IMR-90 (cell line): ENCODE data around the gene HTR1D. TPM values are rescaled to one million over a fixed set of nuclear protein-coding genes. Genes with fewer than 3 reads are reported as not detected.

Experiments used
- ATAC-seq: fragments of 200-7000 bp; cut with Tn5 transposase; 2 replicates; pipeline ENCODE4 v1.9.1; 2020; ENCODE audit warnings: low read depth, mild to moderate bottlenecking, moderate library complexity
- BruUV-seq: library from RNA; stranded (reverse); fragments of 400-500 nt; replicated peaks from 2 replicates; lab custom pipeline; 2021; lab: Mats Ljungman, UMichigan
- CTCF ChIA-PET: fragments of 300-600 bp; formaldehyde crosslinking; extraction: SDS; loops from one replicate; lab custom pipeline; 2021; ENCODE audit warnings: antibody characterized with exemption; lab: Yijun Ruan, JAX
- POLR2A ChIA-PET: fragments of 300-600 bp; sonication (Branson Sonifier 250); formaldehyde crosslinking; loops from one replicate; lab custom pipeline; 2022; ENCODE audit warnings: antibody characterized with exemption; ENCODE audit not compliant: unreplicated experiment; lab: Charles Lee
- DNase-seq: peaks from one replicate; pipeline ENCODE4 v3.0.0; 2013
- H2AFZ ChIP-seq: replicated peaks from 2 replicates; pipeline ENCODE3; 2013; ENCODE audit warnings: low read length, mild to moderate bottlenecking; ENCODE audit not compliant: poor library complexity
- H2AK5ac ChIP-seq: 2 replicates; pipeline ENCODE4 v1.6.1; 2013; ENCODE audit warnings: low read depth, low read length, inconsistent platforms
- H2AK9ac ChIP-seq: replicated peaks from 2 replicates; pipeline ENCODE3; 2013; ENCODE audit warnings: mild to moderate bottlenecking, low read depth, low read length, moderate library complexity; ENCODE audit not compliant: poor library complexity
- H2BK120ac ChIP-seq: 2 replicates; pipeline ENCODE4 v1.6.1; 2013; ENCODE audit warnings: low read depth, low read length, inconsistent platforms
- H2BK15ac ChIP-seq: 3 replicates; pipeline ENCODE4 v1.6.1; 2013; ENCODE audit warnings: low read depth, low read length, inconsistent platforms
- H2BK20ac ChIP-seq: 2 replicates; pipeline ENCODE4 v1.6.1; 2013; ENCODE audit warnings: low read depth, mild to moderate bottlenecking, inconsistent platforms, low read length, moderate library complexity
- H2BK5ac ChIP-seq: 2 replicates; pipeline ENCODE4 v1.6.1; 2013; ENCODE audit warnings: mild to moderate bottlenecking, low read depth, low read length, inconsistent platforms; ENCODE audit not compliant: poor library complexity, severe bottlenecking
- H3K14ac ChIP-seq: replicated peaks from 2 replicates; pipeline ENCODE4 v1.6.1; 2013; ENCODE audit warnings: low read depth, low read length, inconsistent platforms
- H3K18ac ChIP-seq: 2 replicates; pipeline ENCODE4 v1.6.1; 2013; ENCODE audit warnings: low read depth, low read length, control low read depth
- H3K23ac ChIP-seq: 2 replicates; pipeline ENCODE4 v1.6.1; 2013; ENCODE audit warnings: low read depth, low read length, inconsistent platforms
- H3K27ac ChIP-seq: 2 replicates; pipeline ENCODE4 v1.5.1; 2013; ENCODE audit warnings: mild to moderate bottlenecking, control low read depth, low read length; ENCODE audit not compliant: insufficient read depth
- H3K27me3 ChIP-seq: 2 replicates; pipeline ENCODE4 v1.6.1; 2013; ENCODE audit warnings: low read length; ENCODE audit not compliant: control insufficient read depth, insufficient read depth
- H3K36me3 ChIP-seq: 2 replicates; pipeline ENCODE4 v1.6.1; 2013; ENCODE audit warnings: low read length, mixed read lengths; ENCODE audit not compliant: control insufficient read depth, insufficient read depth
- H3K4ac ChIP-seq: 2 replicates; pipeline ENCODE4 v1.6.1; 2013; ENCODE audit warnings: low read depth, low read length, inconsistent platforms
- H3K4me1 ChIP-seq: 2 replicates; pipeline ENCODE4 v1.6.1; 2013; ENCODE audit warnings: low read length, mixed read lengths; ENCODE audit not compliant: control insufficient read depth, insufficient read depth
- H3K4me2 ChIP-seq: 2 replicates; pipeline ENCODE4 v1.6.1; 2013; ENCODE audit warnings: low read depth, mild to moderate bottlenecking, control low read depth, low read length, moderate library complexity
- H3K4me3 ChIP-seq: 2 replicates; pipeline ENCODE4 v1.5.1; 2013; ENCODE audit warnings: low read depth, mild to moderate bottlenecking, control low read depth, low read length, moderate library complexity; ENCODE audit not compliant: insufficient read depth
- H3K56ac ChIP-seq: 2 replicates; pipeline ENCODE4 v1.6.1; 2013; ENCODE audit warnings: low read length, inconsistent platforms; ENCODE audit not compliant: insufficient read depth; ENCODE audit errors: extremely low read depth
- H3K79me1 ChIP-seq, 2 experiments: 2 replicates each; pipeline ENCODE4 v1.6.1; 2013; ENCODE audit warnings: low read length in 2 of 2, inconsistent platforms in 1 of 2, low read depth in 1 of 2
- H3K9ac ChIP-seq: 2 replicates; pipeline ENCODE4 v1.6.1; 2013; ENCODE audit warnings: low read depth, low read length, control low read depth
- H3K9me1 ChIP-seq: 2 replicates; pipeline ENCODE4 v1.6.1; 2013; ENCODE audit warnings: low read length, inconsistent platforms; ENCODE audit not compliant: insufficient read depth
- H3K9me3 ChIP-seq: 2 replicates; pipeline ENCODE4 v1.6.1; 2013; ENCODE audit warnings: low read length; ENCODE audit not compliant: control insufficient read depth, insufficient read depth
- H4K20me1 ChIP-seq: 2 replicates; pipeline ENCODE4 v1.6.1; 2013; ENCODE audit warnings: low read length, inconsistent platforms; ENCODE audit not compliant: insufficient read depth
- H4K5ac ChIP-seq: 2 replicates; pipeline ENCODE4 v1.6.1; 2013; ENCODE audit warnings: mild to moderate bottlenecking, low read depth, low read length, control low read depth
- H4K8ac ChIP-seq, 2 experiments: 2 replicates each; pipeline ENCODE4 v1.6.1; 2013; ENCODE audit warnings: low read depth in 2 of 2, low read length in 2 of 2, control low read depth in 1 of 2, inconsistent platforms in 1 of 2
- H4K91ac ChIP-seq: 2 replicates; pipeline ENCODE4 v1.6.1; 2013; ENCODE audit warnings: low read depth, low read length, inconsistent platforms; ENCODE audit not compliant: insufficient read depth
- CHD1 ChIP-seq: IDR thresholded peaks from 2 replicates; pipeline ENCODE4 v1.6.1; 2012; ENCODE audit warnings: low read depth, low read length, improper control_type of control experiment
- MXI1 ChIP-seq: IDR thresholded peaks from 2 replicates; pipeline ENCODE4 v1.6.1; 2012; ENCODE audit warnings: low read depth, mild to moderate bottlenecking, low read length, moderate library complexity, borderline replicate concordance
- POLR2A ChIP-seq: IDR thresholded peaks from 2 replicates; pipeline ENCODE4 v1.6.1; 2012; ENCODE audit warnings: mild to moderate bottlenecking, low read depth, low read length
- RAD21 ChIP-seq: IDR thresholded peaks from 2 replicates; pipeline ENCODE4 v1.6.1; 2012; ENCODE audit warnings: low read length, improper control_type of control experiment
- SMC3 ChIP-seq: fragments of 150-350 bp; IDR thresholded peaks from 2 replicates; pipeline ENCODE4 v1.6.1; 2016; ENCODE audit warnings: low read depth, mild to moderate bottlenecking, antibody characterized with exemption, low read length, moderate library complexity
- WGBS, 2 experiments: methylation state at CpG; one replicate each; pipeline versions ENCODE4 v1.1.5 to v1.1.7; 2013; ENCODE audit warnings: missing lambda C conversion rate in 2 of 2; ENCODE audit not compliant: insufficient read length in 1 of 2; ENCODE audit errors: extremely low coverage in 2 of 2; 5-methylcytosine and 5-hydroxymethylcytosine counted together
- dilution Hi-C: fragments of 300-500 bp; cut with HindIII; formaldehyde crosslinking; loops from one replicate; pipeline ENCODE4 v1.14.3; 2018; ENCODE audit warnings: low sequenced_read_pairs; ENCODE audit not compliant: unreplicated experiment
- in situ Hi-C: fragments of 300-500 bp; cut with MboI; formaldehyde crosslinking; loops from 3 replicates; pipeline ENCODE4 v1.14.3; 2019; ENCODE audit warnings: low sequenced_read_pairs, inconsistent platforms, mixed read lengths
- intact Hi-C: fragments of 100-400 bp; cut with micrococcal nuclease; formaldehyde crosslinking; loops from 2 replicates; pipeline ENCODE4 v1.10.0; 2022
- polyA plus RNA-seq, 3 experiments: library from polyadenylated mRNA; depleted of rRNA; stranded (reverse); fragments of >200 nt; gene quantifications; 2 replicates each; pipeline ENCODE4 v1.2.3, GENCODE V29; 2012; ENCODE audit warnings: low replicate concordance in 1 of 3
- total RNA-seq: library from RNA; depleted of rRNA; stranded (reverse); fragments of >200 nt; gene quantifications from 2 replicates; pipeline ENCODE4 v1.2.3, GENCODE V29; 2012
- TF ChIP-seq, protein P1 (sequence below): fragments of 150-350 bp; IDR thresholded peaks from 2 replicates; pipeline ENCODE4 v1.6.1; 2016; ENCODE audit warnings: low read depth, mild to moderate bottlenecking, low read length, moderate library complexity, borderline replicate concordance

HTR1D gene
- total and polyA plus RNA-seq, 2 of the 4 experiments (the other 2 are of a cell fraction), result 0.03 to 0.18 TPM

DNA sequence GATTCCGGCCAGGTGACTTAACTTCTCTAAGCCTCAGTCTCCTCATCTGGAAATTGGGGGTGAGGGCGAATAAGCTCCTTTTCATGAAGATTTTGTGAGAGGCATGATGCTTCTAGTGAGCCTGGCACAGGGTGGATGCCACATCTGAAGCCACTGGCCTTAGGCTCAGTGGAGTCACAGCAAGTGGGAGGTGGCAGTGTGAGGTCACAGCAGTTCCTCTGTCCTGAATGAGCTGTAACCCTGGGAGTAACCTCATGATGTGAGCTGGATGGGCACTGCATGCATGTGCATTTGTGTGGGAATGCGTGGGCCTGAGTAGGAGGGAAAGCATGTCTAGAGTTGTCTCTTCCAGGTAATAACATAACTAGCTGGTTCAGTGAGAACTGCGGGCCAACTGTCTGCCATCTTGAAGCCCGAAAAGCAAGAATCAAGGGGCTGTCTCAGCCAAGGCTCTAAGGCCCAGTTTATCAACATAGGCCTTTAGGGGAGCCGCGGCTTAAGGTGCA is 27.0 kb upstream of the HTR1D start:
- Histone ChIP-seq H4K91ac (no peak overlapping the region), H2AK5ac (no peak overlapping the region), H3K23ac (no peak overlapping the region), H3K4me2 (no peak overlapping the region), H3K9me3 (no peaks in the 10 kb centered on the region), H4K20me1 (no peaks in the 10 kb centered on the region), H3K27me3 (0 out of 2 replicates have a peak, but pooled peaks cover 3% of the 10 kb centered on the region), H2BK20ac (no peak overlapping the region), H3K9me1 (no peaks in the 10 kb centered on the region; the same call in 1 of the 2 replicates), H3K36me3 (no peaks in the 10 kb centered on the region), H3K56ac (no peak overlapping the region), H3K9ac (no peak overlapping the region), H2AK9ac (no peak overlapping the region), H2BK15ac (no peak overlapping the region), H3K18ac (no peak overlapping the region), H3K4ac (no peak overlapping the region), H3K79me1 (no peaks in the 10 kb centered on the region), H3K4me1 (no peaks in the 10 kb centered on the region), H2AFZ (no peak overlapping the region), H2BK5ac (no peak overlapping the region), H3K27ac (no peak overlapping the region), H3K14ac (no peak overlapping the region), H2BK120ac (no peak overlapping the region), H3K4me3 (no peak overlapping the region), H4K5ac (no peak overlapping the region), H4K8ac (no peak overlapping the region)
- BruUV-seq, result no TSS peak
- intact Hi-C loops, result no loop called here
- ATAC-seq, result no peak
- 93% methylated on average over 3 of the region's 7 CpGs; no CpG with 5 or more reads in 1 of the 2 experiments for WGBS, 2 experiments
- dilution Hi-C loops, result no loop called here
- ChIA-PET POLR2A (no interaction called here), CTCF (interaction anchor here (1.1 kb wide), 1 partner anchor 13 kb away, joined by 4 read pairs; no protein-coding TSS in a partner anchor)
- DNase-seq, result no peak
- TF ChIP-seq POLR2A, result no peak
- no peak for TF ChIP-seq CHD1
- TF ChIP-seq RAD21, result no peak
- no peak for TF ChIP-seq SMC3
- TF ChIP-seq, protein P1, sequence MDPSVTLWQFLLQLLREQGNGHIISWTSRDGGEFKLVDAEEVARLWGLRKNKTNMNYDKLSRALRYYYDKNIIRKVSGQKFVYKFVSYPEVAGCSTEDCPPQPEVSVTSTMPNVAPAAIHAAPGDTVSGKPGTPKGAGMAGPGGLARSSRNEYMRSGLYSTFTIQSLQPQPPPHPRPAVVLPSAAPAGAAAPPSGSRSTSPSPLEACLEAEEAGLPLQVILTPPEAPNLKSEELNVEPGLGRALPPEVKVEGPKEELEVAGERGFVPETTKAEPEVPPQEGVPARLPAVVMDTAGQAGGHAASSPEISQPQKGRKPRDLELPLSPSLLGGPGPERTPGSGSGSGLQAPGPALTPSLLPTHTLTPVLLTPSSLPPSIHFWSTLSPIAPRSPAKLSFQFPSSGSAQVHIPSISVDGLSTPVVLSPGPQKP, result no peak
- TF ChIP-seq MXI1, result no peak
- in situ Hi-C loops, result no loop called here
